ENCODE results near the gene LSG1. TPM values are rescaled to one million over a fixed set of nuclear protein-coding genes. Genes with fewer than 3 reads are reported as not detected.
"Not testable (repeated sequence)": the region's sequence is repeated elsewhere in the genome, so short reads cannot be mapped to it uniquely, and the experiment has no call there.

LSG1 gene
- total RNA-seq, 1 donor from 2014 or later, result 36.8 TPM

DNA sequence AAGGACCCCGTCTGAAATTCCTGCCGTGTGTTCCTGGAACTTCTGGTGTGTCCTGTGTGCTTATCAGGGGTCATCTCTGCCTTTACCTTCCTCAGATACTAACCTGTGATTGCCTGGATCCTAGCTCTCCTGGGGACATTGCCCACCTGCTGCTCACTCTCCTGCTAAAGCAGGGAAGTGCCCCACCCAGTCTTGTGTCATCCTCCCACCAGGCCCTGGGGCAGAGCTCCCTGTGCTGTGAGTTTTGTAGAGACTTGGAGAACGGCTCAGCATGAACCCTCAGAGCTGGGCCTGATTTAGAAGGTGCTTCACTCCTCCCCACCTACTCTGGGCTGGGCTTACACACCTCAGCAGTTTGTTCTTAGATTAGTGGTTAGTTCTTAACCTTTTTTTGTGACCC is 34.9 kb downstream of the LSG1 start:
- Histone ChIP-seq H3K27me3 (no peaks in the 10 kb centered on the region), H3K4me3 (no peak overlapping the region), H3K27ac (no peak overlapping the region), H3K4me1 (peaks cover 3% of the 10 kb centered on the region), H3K36me3 (peaks cover 22% of the 10 kb centered on the region), H3K9me3 (no peaks in the 10 kb centered on the region)
- TF ChIP-seq, protein P1, sequence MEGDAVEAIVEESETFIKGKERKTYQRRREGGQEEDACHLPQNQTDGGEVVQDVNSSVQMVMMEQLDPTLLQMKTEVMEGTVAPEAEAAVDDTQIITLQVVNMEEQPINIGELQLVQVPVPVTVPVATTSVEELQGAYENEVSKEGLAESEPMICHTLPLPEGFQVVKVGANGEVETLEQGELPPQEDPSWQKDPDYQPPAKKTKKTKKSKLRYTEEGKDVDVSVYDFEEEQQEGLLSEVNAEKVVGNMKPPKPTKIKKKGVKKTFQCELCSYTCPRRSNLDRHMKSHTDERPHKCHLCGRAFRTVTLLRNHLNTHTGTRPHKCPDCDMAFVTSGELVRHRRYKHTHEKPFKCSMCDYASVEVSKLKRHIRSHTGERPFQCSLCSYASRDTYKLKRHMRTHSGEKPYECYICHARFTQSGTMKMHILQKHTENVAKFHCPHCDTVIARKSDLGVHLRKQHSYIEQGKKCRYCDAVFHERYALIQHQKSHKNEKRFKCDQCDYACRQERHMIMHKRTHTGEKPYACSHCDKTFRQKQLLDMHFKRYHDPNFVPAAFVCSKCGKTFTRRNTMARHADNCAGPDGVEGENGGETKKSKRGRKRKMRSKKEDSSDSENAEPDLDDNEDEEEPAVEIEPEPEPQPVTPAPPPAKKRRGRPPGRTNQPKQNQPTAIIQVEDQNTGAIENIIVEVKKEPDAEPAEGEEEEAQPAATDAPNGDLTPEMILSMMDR (IDR thresholded peaks at IDR 0.05), result no peak
- intact Hi-C loops (cut with DNase I), result no loop called here
- DNase-seq (no peak), ATAC-seq (no peak)

DNA sequence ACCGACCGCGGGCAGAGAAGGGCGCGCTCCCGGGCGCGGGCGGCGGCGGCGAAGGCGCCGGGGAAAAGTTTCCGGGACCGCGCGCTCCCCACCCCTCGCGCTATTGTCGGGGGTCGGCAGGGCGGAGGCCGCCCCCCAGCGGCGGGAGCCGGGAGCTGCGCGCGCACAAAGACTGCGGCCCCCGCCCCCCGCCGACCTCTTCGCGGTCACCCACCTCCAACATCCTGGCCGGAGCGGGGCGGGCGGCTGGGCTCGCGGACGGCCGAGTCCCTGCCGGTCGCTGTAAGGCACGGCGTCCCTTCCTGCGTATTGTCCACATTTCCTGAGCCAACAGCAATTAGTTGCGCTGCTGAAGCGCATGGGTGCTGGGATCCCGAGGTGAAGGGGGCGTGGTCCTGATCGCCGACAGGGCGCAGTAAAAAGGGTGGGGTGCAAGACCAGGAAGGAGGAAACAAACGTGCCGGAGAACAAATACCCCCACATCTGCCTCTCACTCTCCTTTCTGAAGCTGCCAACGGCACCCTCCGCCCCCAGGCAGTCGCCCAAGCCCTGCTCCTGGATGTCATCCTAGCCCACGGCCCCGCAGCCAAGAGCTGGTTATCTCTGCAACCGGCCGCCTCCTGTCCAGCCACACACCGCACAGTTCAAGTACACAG is 38.5 kb downstream of the LSG1 start, which contains the start of gene TMEM44:
Gene TMEM44, minus strand, starts transcription at position 71 of the 656 bp plus-strand sequence. CDS start 204 bp downstream, outside the sequence.
- Histone ChIP-seq H3K4me1 (no peaks in the 10 kb centered on the region), H3K27ac (peak within 1 kb of the TSS; percentile 68), H3K9me3 (no peaks in the 10 kb centered on the region), H3K4me3 (peak within 1 kb of the TSS; percentile 69), H3K27me3 (no peaks in the 10 kb centered on the region), H3K36me3 (no peaks in the 10 kb centered on the region)
- ATAC-seq (peak; percentile 93), DNase-seq (peak; percentile 87)
- intact Hi-C loops (cut with DNase I), result no loop called here
- TF ChIP-seq, protein P1 (IDR thresholded peaks at IDR 0.05), result peak; percentile 59

DNA sequence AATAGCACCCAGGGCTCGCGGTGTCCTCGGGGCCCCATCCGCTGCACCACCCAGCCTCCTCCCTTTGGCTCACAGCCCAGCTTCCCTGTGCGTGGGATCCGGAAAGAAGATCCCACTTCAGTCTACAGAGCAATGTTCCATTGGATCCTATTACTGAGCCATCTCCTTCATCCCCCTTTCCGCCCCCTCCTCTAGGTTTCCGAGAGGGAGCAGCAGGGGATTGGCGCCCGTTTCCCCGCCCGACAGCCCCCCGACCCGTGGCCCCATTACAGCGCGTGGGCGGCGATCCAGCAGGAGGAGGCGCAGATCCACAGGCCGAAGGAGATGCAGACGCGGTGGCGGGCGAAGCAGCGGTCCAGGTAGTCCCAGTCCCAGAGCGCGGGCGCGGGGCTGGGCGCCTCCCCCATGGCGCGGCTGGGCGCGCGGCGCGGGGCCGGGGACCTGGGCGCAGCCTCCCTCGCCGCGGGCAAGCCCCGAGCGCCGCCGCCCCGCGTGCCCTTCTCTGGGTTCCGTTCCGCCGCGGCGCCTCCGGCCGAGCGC is 39.1 kb downstream of the LSG1 start:
- no peaks in the 10 kb centered on the region for H3K27me3 ChIP-seq
- intact Hi-C loops (cut with DNase I), result no loop called here
- H3K27ac ChIP-seq, result peak overlapping the region; percentile 68
- ATAC-seq (peak; percentile 44), DNase-seq (peak; percentile 73)
- TF ChIP-seq, protein P1 (IDR thresholded peaks at IDR 0.05), result no peak
- peaks cover under 1% of the 10 kb centered on the region for H3K36me3 ChIP-seq
- H3K9me3 ChIP-seq, result no peaks in the 10 kb centered on the region
- peak overlapping the region; percentile 69 for H3K4me3 ChIP-seq
- H3K4me1 ChIP-seq, result no peaks in the 10 kb centered on the region

DNA sequence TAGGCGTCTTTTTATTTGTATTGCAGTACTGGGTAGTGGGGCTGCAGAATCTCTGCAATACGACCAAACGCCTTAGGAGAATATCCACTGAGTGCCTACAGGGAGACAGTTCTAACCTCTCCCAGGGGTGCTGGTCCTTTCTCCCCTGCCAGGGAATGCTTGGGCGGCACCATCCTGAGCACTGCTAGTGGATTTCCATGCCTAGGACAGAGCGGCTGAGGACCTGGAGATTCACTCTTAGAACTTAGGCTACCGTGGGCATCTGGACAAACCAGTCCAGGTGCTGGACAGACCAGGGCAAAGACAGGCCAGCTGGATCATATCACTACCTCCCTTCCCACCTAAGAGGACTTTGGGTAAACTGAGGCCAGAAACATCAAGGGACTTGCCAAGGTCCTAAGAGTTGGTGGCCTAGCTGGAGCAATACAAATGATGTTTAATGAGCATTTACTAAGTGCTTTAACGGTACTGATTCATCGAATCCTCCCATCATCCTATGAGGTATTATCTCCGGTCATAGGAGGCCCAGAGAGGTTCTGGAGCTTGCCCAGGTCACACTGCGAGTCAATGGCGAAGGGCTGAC is 39.7 kb downstream of the LSG1 start:
- ATAC-seq (no peak), DNase-seq (no peak)
- Histone ChIP-seq H3K4me3 (peak overlapping the region; percentile 69), H3K27ac (peak overlapping the region; percentile 68), H3K27me3 (no peaks in the 10 kb centered on the region), H3K9me3 (no peaks in the 10 kb centered on the region), H3K36me3 (peaks cover 6% of the 10 kb centered on the region), H3K4me1 (no peaks in the 10 kb centered on the region)
- TF ChIP-seq, protein P1 (IDR thresholded peaks at IDR 0.05), result no peak
- intact Hi-C loops (cut with DNase I), result no loop called here

DNA sequence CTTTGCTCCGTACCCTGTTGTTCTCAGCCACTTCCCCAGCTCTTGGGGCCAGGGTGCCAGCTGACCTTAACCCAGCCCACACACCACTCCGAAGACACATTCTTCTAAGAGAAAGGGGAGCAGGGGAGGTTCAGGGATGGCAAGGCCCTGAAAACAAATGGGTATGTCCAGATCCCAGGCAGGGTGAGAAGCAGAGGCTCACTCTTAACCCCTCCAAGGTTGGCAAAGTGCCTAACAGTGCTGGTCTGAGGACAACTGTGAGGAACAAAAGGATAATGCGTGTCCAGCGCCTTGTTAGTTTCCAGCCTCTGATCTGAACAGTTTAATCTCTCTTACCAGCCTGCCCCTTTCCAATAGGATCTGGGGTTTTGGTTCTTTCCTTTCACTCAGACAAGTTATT is 40.3 kb downstream of the LSG1 start:
- H3K27me3 ChIP-seq, result no peaks in the 10 kb centered on the region
- no peak overlapping the region for H3K4me3 ChIP-seq
- ATAC-seq, result no peak
- H3K4me1 ChIP-seq, result no peaks in the 10 kb centered on the region
- TF ChIP-seq, protein P1 (IDR thresholded peaks at IDR 0.05), result no peak
- DNase-seq, result no peak
- intact Hi-C loops (cut with DNase I), result no loop called here
- peaks cover 11% of the 10 kb centered on the region for H3K36me3 ChIP-seq
- H3K27ac ChIP-seq, result no peak overlapping the region
- H3K9me3 ChIP-seq, result no peaks in the 10 kb centered on the region

DNA sequence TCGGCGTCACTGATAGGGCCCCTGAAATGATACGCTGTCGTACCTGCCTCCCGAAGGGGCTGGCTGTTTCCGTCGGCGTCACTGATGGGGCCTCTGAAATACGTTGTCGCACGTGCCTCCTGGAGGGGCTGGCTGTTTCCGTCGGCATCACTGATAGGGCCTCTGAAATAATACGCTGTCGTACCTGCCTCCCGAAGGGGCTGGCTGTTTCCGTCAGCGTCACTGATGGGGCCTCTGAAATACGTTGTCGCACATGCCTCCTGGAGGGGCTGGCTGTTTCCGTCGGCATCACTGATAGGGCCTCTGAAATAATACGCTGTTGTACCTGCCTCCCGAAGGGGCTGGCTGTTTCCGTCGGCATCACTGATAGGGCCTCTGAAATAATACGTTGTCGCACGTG is 41.3 kb downstream of the LSG1 start:
- ATAC-seq; H3K9me3 ChIP-seq; H3K4me3 ChIP-seq; DNase-seq; H3K27me3 ChIP-seq; H3K4me1 ChIP-seq; intact Hi-C loops (cut with DNase I); H3K27ac ChIP-seq: not testable (repeated sequence)
- peaks cover 16% of the 10 kb centered on the region for H3K36me3 ChIP-seq
